GOT3 (cell line): Measurements from ENCODE around the gene EFNA2.
A peak's percentile ranks its signal among the peaks of the same experiment; 100 is the strongest.

Source experiments
- DNase-seq: peaks from one replicate; lab custom pipeline; 2025; ENCODE audit warnings: mixed read lengths; lab: John Stamatoyannopoulos, UW

Gene EFNA2

GRCh38 chr19:1272423-1273262 is 13.0 kb upstream of the EFNA2 start:
- DNase-seq: no peak

DNA sequence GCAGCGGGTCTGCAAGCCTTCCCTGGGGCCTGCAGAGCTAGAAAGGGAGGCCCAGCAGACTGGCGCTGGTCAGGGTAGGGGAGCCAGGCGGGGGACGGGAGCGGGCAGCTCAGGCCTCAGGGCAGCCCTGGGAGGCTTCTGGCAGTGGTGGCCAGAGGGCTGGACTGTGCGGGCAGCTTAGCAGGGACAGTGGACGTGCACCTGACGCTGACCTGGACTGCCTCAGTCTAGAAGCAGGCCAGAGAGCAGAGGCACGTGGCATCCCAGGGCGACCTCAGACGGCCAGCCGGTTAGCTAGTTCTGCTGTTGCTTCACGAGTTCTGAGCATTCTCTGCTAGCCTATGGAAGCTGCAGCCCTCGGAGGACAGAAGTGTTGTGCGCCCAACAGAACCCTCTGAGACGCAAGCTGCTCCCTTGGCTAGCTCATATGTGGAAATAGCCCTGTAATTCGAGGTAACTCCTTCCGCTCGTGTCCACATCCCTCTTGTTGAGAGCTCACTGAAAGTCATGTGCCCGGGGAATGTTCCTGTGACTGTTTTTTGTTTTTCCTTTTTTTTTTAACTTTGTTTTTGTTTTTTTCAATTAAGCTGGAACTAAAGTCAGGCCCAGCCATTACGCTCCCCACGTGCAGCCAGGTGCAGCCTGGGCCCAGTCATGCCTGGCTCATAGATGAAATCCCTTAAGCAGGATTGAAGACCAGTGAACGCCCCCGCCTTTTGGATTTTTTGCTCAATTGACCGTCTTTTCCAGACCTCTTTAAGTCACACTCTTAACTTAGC is 12.2 kb upstream of the EFNA2 start:
- no peak for DNase-seq

DNA sequence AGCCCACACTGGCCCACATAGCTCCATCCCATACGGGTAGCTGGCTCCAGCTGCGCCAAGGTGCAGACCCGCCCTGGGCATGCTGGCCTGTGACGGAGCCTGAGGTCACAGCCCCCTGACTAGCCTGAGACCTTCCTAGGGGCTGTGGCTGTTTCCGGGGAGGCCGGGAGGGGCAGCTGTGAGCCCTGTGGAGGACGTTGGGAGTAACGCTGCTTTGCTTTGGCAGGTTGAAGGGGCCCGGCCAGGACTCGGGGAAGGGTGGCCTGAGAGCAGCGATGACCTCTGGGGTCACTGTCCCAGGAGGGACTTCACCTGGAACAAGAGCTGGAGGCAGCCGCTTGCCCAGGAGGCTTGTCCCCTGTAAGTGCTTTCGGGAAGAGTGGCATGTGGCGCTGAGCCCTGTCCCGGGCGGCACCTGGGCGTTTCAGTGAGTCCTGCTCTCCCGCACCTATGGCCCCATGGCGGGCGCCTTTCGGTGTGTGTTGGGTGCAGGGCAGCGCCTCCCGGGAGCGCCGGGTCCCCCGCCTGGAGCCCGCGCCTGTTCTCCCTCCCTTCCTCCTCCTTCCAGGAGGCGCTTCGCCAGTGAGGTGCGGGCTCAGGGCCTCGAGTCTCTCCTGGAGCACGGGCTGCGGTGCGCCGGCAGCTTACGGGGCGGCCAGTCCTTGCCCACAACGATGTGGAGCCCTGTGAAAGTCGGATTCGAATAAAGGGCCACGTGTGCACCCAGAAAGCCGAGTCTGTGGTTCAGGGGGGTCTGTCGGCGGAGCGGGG is 11.4 kb upstream of the EFNA2 start:
- DNase-seq: no peak

- no peak for DNase-seq
These were observed 10.8 kb upstream of the EFNA2 start for GRCh38 chr19:1274852-1275259.

- DNase-seq: peak; percentile 94
These were observed 10.3 kb upstream of the EFNA2 start, which contains the start of gene FAM174C for GRCh38 chr19:1275260-1275975. Gene FAM174C (plus strand): TSS chr19:1275530. CDS start chr19:1275550, 20 bp downstream.

- DNase-seq: no peak
These were observed 9.6 kb upstream of the EFNA2 start for GRCh38 chr19:1275976-1276627.

DNA sequence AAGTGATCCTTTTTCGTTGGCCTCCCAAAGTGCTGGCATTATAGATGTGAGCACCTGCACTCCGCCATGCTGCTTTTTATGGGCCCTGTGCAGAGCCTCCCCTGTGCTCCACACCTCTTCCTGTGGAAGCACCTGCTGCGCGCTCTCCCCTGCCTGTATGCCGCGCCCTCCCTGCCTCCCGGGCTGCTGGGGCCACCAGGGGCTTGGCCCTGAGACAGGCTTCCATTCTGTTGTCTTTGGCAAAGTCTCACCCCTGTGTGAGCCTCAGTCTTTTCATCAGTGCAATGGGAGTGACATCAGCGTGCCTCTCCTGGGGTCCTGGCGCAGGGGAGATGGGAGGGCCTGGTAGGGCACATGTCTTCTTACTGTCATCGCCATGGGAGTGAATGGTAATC is 9.0 kb upstream of the EFNA2 start:
- DNase-seq: no peak

- no peak for DNase-seq
These were observed 8.6 kb upstream of the EFNA2 start for GRCh38 chr19:1277061-1277460.

GRCh38 chr19:1278074-1278473 is 7.6 kb upstream of the EFNA2 start:
- DNase-seq: no peak

- DNase-seq: no peak
These were observed 6.7 kb upstream of the EFNA2 start for GRCh38 chr19:1278713-1279660.

DNA sequence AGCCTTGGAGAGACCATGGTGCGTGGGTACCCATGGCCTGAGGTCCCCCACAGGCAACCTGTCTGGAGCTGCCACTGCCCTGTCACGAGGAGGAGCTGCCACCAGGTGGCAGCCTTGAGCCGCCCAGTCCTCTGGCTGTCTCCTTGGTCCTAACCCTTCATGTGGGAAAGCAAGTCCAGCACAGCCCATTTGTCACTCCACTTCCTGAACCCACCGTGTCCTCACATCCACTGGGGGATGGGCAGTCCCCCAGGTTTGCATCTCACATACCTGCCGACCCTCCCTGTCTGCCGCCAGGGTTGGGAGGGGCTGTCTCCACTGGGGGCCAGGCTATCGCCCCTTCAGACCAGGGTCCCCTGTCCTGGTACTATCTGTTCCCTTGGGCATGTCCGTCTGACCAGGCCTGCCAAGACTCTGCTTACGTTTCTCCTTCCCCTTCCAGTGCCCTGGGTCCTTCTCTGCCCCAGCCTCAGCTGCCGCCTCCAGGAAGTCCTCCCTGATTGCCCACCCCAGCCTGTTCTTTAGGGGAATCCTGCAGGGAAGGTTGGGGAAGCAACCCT is 5.8 kb upstream of the EFNA2 start:
- peak; percentile 21 for DNase-seq

DNA sequence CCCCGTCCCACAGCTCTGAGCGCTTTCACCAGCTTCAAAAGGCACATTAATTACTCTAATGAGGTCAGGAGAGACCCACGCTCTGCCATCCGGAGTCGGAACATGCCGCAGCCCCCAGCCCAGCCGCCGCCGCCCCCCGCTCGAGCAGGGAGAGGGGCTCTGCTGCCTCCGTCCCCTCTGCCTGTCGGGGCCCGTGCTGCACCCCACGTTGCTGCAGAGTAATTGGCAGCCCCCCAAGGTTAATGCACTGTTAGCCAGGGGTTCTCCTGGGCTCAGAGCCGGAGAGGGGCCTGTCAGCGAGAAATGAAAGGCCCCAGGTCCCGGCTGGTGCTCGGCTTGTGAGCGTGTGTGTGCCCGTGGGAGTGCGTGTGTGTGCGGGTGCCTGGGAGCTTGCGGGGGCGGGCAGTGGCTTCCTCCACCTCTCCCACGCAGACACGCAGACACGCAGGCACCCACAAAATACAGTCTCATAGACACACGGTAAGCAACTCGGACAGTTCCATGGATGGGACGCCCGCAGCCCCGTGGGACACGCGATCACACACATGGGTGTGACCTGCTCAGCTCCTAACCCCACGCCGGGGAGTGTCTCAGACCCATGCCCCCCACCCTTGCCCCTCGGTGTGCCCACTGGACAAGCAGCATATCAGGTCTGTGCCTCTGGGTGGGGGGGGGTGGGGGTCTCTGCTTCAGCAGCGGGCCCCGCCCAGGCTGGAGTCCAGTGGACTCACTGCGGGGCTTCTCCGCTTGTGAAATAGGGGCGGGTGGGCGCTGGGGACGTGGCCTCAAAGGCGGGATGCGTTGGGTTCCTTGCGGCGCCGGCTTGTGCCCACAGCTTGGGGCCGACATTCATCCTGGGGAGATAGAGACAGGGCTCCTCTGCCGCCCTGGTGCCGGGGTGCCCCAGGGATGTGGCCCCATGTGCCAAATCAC is 4.8 kb upstream of the EFNA2 start:
- no peak for DNase-seq

GRCh38 chr19:1281569-1282287 is 3.9 kb upstream of the EFNA2 start:
- DNase-seq: no peak

DNA sequence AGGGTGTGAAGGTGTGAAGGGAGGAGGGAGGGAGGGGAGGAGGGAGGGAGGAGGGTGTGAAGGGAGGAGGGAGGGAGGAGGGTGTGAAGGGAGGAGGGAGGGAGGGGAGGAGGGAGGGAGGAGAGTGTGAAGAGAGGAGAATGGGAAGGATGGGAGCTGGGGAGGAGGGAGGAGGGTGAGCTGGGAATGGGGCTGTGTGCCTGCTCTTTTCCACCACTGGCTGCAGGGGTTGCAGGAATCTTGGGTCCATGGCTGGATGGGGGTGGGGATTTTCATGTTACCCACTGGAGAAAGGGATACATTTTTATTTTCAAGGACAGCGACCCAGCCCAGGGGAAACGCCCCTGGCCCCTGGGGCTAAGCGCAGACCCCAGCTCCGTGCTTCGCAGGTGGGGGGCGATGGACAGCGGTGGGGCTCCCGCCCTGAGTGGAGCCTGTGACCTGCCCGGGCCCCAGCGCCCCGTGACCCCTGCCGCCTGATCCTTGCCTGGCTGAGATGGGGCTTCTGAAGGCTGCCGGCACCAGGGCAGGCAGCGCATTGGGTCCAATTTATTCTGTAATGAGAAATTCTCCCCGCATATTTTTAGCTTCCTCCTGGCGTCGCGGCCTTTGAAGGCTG is 3.0 kb upstream of the EFNA2 start:
- no peak for DNase-seq

DNA sequence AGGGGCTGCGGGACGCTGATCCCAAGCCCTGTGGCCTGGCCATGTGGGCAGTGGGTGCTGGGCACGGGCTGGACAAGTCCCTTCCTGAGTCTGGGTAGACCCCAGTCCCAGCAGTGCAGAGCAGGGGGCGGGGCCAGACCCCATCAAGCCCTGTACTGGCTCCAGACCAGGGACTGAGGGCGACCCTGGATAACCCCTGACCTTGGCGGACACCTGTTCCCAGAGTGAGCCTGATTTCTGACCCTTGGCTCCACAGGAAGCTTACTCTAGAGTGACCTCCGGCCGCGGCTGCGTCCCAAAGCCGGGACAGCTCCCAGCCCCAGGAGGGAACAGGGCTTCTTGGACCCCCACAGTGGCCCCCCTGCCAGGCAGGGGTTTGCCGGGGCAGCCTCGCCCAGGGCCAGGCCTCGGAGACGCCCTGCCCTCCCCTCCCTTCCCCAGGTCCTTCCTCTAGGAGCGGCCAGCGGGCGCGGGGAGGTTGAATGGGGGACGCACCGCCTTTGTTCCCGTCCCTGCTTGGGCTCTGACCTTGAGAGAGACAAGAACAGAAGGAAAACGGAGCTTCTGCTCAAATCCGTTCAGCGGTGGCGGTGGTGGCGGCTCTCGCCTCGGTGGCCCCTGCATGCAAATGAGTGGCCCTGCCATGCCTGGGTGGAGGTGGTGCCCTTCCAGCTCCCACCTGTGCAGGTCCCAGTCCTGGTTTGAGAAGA is 2.3 kb upstream of the EFNA2 start:
- no peak for DNase-seq

GRCh38 chr19:1283917-1284292 is 1.8 kb upstream of the EFNA2 start:
- DNase-seq: no peak
